SK-N-SH (cell line): ENCODE measurements around the gene SMYD1. TPM values are rescaled to one million over a fixed set of nuclear protein-coding genes. Genes with fewer than 3 reads are reported as not detected.

Source experiments
- CTCF ChIA-PET: fragments of 300-600, 350-600 bp; formaldehyde crosslinking; extraction: SDS; loops from one replicate; lab custom pipeline; 2021; lab: Yijun Ruan, JAX
- POLR2A ChIA-PET: fragments of 350-600 bp; sonication (Branson Sonifier 250); formaldehyde crosslinking; extraction: SDS; loops from one replicate; lab custom pipeline; 2020; ENCODE audit warnings: antibody characterized with exemption, inconsistent platforms; lab: Yijun Ruan, JAX
- DNase-seq: peaks from one replicate; pipeline ENCODE4 v3.0.0; 2012
- H2AFZ ChIP-seq: fragments of 200-600 bp; sonication (generic); 2 replicates; pipeline ENCODE4 v1.8.1; 2016; ENCODE audit warnings: antibody characterized with exemption, mild to moderate bottlenecking, low read depth
- H3F3A ChIP-seq: fragments of 200-600 bp; sonication (generic); replicated peaks from 2 replicates; pipeline ENCODE3; 2016; ENCODE audit warnings: antibody characterized with exemption, mild to moderate bottlenecking; ENCODE audit not compliant: insufficient read depth
- H3K27ac ChIP-seq, 2 experiments: fragments of 200-500 bp in 1 of 2; fragments of 200-600 bp in 1 of 2; sonication (Bioruptor generic) in 1 of 2; sonication (generic), shearing (Covaris generic) in 1 of 2; 2 replicates each; pipeline versions ENCODE4 v1.5.1 to v1.6.1; 2014 to 2016; ENCODE audit warnings: low read depth in 2 of 2, inconsistent platforms in 1 of 2, low read length in 1 of 2, mild to moderate bottlenecking in 1 of 2, mixed read lengths in 1 of 2
- H3K27me3 ChIP-seq: fragments of 200-600 bp; sonication (generic), shearing (Covaris generic); 2 replicates; pipeline ENCODE4 v1.6.1; 2016; ENCODE audit warnings: mixed run types; ENCODE audit not compliant: insufficient read depth
- H3K36me3 ChIP-seq, 2 experiments: fragments of 200-500 bp in 1 of 2; fragments of 200-600 bp in 1 of 2; sonication (Bioruptor generic) in 1 of 2; sonication (generic) in 1 of 2; replicated peaks in 1 of 2; 2 replicates each; pipeline versions ENCODE3 to v1.5.1; 2014 to 2016; ENCODE audit warnings: low read length in 1 of 2, mild to moderate bottlenecking in 1 of 2; ENCODE audit not compliant: insufficient read depth in 2 of 2, control insufficient read depth in 1 of 2
- H3K4me1 ChIP-seq, 2 experiments: fragments of 200-500 bp in 1 of 2; fragments of 200-600 bp in 1 of 2; sonication (Bioruptor generic) in 1 of 2; sonication (generic), shearing (Covaris generic) in 1 of 2; 2 replicates each; pipeline versions ENCODE4 v1.5.1 to v1.6.1; 2014 to 2016; ENCODE audit warnings: low read depth in 1 of 2, low read length in 1 of 2, mixed run types in 1 of 2; ENCODE audit not compliant: insufficient read depth in 2 of 2, control insufficient read depth in 1 of 2
- H3K4me2 ChIP-seq: fragments of 200-600 bp; sonication (generic), shearing (Covaris generic); 2 replicates; pipeline ENCODE4 v1.6.1; 2017; ENCODE audit warnings: mixed run types
- H3K4me3 ChIP-seq, 2 experiments: fragments of 200-500 bp in 1 of 2; fragments of 200-600 bp in 1 of 2; sonication (Bioruptor generic) in 1 of 2; sonication (generic), shearing (Covaris generic) in 1 of 2; 2 replicates each; pipeline versions ENCODE4 v1.5.1 to v1.8.1; 2014 to 2016; ENCODE audit warnings: low read depth in 2 of 2, inconsistent platforms in 1 of 2, low read length in 1 of 2, mild to moderate bottlenecking in 1 of 2, mixed read lengths in 1 of 2, moderate library complexity in 1 of 2
- H3K79me2 ChIP-seq: fragments of 200-600 bp; sonication (generic); 2 replicates; pipeline ENCODE4 v1.8.1; 2017; ENCODE audit warnings: mild to moderate bottlenecking; ENCODE audit not compliant: insufficient read depth
- H3K9ac ChIP-seq: fragments of 200-600 bp; sonication (generic); 2 replicates; pipeline ENCODE4 v1.6.1; 2017; ENCODE audit warnings: mixed run types
- H3K9me2 ChIP-seq: fragments of 200-600 bp; sonication (generic); 2 replicates; pipeline ENCODE4 v1.6.1; 2017; ENCODE audit warnings: mixed run types
- H3K9me3 ChIP-seq: fragments of 200-600 bp; sonication (generic); 2 replicates; pipeline ENCODE4 v1.6.1; 2017; ENCODE audit warnings: mixed run types, mild to moderate bottlenecking, moderate library complexity
- H4K20me1 ChIP-seq: fragments of 200-600 bp; sonication (generic); 2 replicates; pipeline ENCODE4 v1.6.1; 2017; ENCODE audit warnings: mild to moderate bottlenecking, mixed run types; ENCODE audit not compliant: insufficient read depth
- CHD2 ChIP-seq: fragments of 150-350 bp; IDR thresholded peaks from 2 replicates; pipeline ENCODE4 v1.6.1; 2018; ENCODE audit warnings: low read length; ENCODE audit not compliant: partially characterized antibody
- CTCF ChIP-seq: fragments of 200-600 bp; sonication (generic); IDR thresholded peaks from 2 replicates; pipeline ENCODE4 v1.6.1; 2017; ENCODE audit warnings: antibody characterized with exemption, mild to moderate bottlenecking, moderate library complexity
- ELF1 ChIP-seq: IDR thresholded peaks from 2 replicates; pipeline ENCODE4 v1.4.0; 2012
- EP300 ChIP-seq, 2 experiments: IDR thresholded peaks; 2 replicates each; pipeline versions ENCODE4 v1.4.0 to v1.6.1; 2012; ENCODE audit warnings: borderline replicate concordance in 1 of 2, low read depth in 1 of 2, low read length in 1 of 2
- GATA2 ChIP-seq: sonication (generic); formaldehyde crosslinking; IDR thresholded peaks from 2 replicates; pipeline ENCODE4 v1.5.0; 2020; ENCODE audit warnings: mild to moderate bottlenecking, missing genetic modification reagents
- NFIC ChIP-seq: IDR thresholded peaks from 2 replicates; pipeline ENCODE4 v1.4.0; 2012; ENCODE audit warnings: borderline replicate concordance
- NRF1 ChIP-seq: IDR thresholded peaks from 2 replicates; pipeline ENCODE4 v1.6.1; 2012; ENCODE audit warnings: low read depth, mild to moderate bottlenecking, low read length
- PBX3 ChIP-seq: IDR thresholded peaks from 2 replicates; pipeline ENCODE4; 2012
- POLR2AphosphoS5 ChIP-seq: IDR thresholded peaks from 2 replicates; pipeline ENCODE4 v1.6.1; 2012; ENCODE audit warnings: low read depth, low read length
- RFX5 ChIP-seq: IDR thresholded peaks from 2 replicates; pipeline ENCODE4 v1.6.1; 2012; ENCODE audit warnings: mild to moderate bottlenecking, improper control_type of control experiment, low read length
- RXRA ChIP-seq: IDR thresholded peaks from 2 replicates; pipeline ENCODE4 v1.4.0; 2012; ENCODE audit warnings: low read depth, mild to moderate bottlenecking, borderline replicate concordance
- SIN3A ChIP-seq: IDR thresholded peaks from 2 replicates; pipeline ENCODE4 v1.6.1; 2012; ENCODE audit warnings: low read depth, mild to moderate bottlenecking, low read length, moderate library complexity, borderline replicate concordance
- TAF1 ChIP-seq: IDR thresholded peaks from 2 replicates; pipeline ENCODE4 v1.6.1; 2012; ENCODE audit warnings: low read depth, mild to moderate bottlenecking, low read length, moderate library complexity, borderline replicate concordance
- TEAD4 ChIP-seq: IDR thresholded peaks from 2 replicates; pipeline ENCODE4 v1.4.0; 2012; ENCODE audit warnings: mild to moderate bottlenecking, borderline replicate concordance; ENCODE audit not compliant: insufficient read depth
- USF1 ChIP-seq: IDR thresholded peaks from 2 replicates; pipeline ENCODE4 v1.4.0; 2012; ENCODE audit warnings: low read depth, borderline replicate concordance
- YY1 ChIP-seq: IDR thresholded peaks from 2 replicates; pipeline ENCODE4 v1.4.0; 2012; ENCODE audit warnings: low read depth, mild to moderate bottlenecking
- ZBTB33 ChIP-seq: IDR thresholded peaks from 2 replicates; pipeline ENCODE4 v1.4.0; 2012; ENCODE audit warnings: low read depth, borderline replicate concordance
- WGBS: methylation state at CpG from one replicate; pipeline ENCODE4 v1.1.6; 2017; ENCODE audit warnings: low lambda C conversion rate; 5-methylcytosine and 5-hydroxymethylcytosine counted together
- polyA plus RNA-seq, 3 experiments: library from polyadenylated mRNA; depleted of rRNA; stranded (reverse); fragments of >200 nt; gene quantifications; 2 replicates each; pipeline ENCODE4 v1.2.3, GENCODE V29; 2012

The SMYD1 gene
- polyA plus RNA-seq, 1 of the 3 experiments (the other 2 are of a cell fraction): not detected

GRCh38 chr2:88159481-88159880 is 91.9 kb downstream of the SMYD1 start:
- H3K79me2 ChIP-seq: no peaks in the 10 kb centered on the region
- no peak for DNase-seq
- H3K4me2 ChIP-seq: no peak overlapping the region
- H3K36me3 ChIP-seq: no peaks in the 10 kb centered on the region
- H3F3A ChIP-seq: no peaks in the 10 kb centered on the region
- H2AFZ ChIP-seq: no peak overlapping the region
- H3K9me2 ChIP-seq: no peaks in the 10 kb centered on the region
- H3K27ac ChIP-seq: no peak overlapping the region
- ChIA-PET POLR2A (no interaction called here), CTCF (interaction anchor here (0.7 to 5.8 kb wide), 23 partner anchors 9 to 295 kb away, joined by 3 to 147 read pairs (median 5); partner anchors contain the start of genes RNU2-63P, SMYD1 and THNSL2)
- H3K9me3 ChIP-seq: no peaks in the 10 kb centered on the region
- no peak overlapping the region for H3K9ac ChIP-seq
- H4K20me1 ChIP-seq: no peaks in the 10 kb centered on the region
- WGBS: 41% methylated on average over 3 of the region's 3 CpGs
- H3K4me3 ChIP-seq: no peak overlapping the region
- no peaks in the 10 kb centered on the region for H3K4me1 ChIP-seq
- TF ChIP-seq RXRA (no peak), ELF1 (no peak), YY1 (no peak), RFX5 (no peak), CHD2 (no peak), EP300 (IDR thresholded peaks at IDR 0.05; ENCODE audit: borderline replicate concordance in 1 of 2, low read depth in 1 of 2, low read length in 1 of 2) (no peak), TEAD4 (no peak), NFIC (no peak), TAF1 (no peak), NRF1 (no peak), CTCF (no peak), ZBTB33 (no peak)
- H3K27me3 ChIP-seq: no peaks in the 10 kb centered on the region

- POLR2A ChIA-PET: no interaction called here
- TF ChIP-seq ZBTB33 (no peak), CHD2 (no peak), USF1 (no peak), GATA2 (no peak), POLR2AphosphoS5 (no peak), NFIC (no peak), SIN3A (no peak), YY1 (no peak), PBX3 (no peak), ELF1 (no peak), EP300 (IDR thresholded peaks at IDR 0.05; ENCODE audit: borderline replicate concordance in 1 of 2, low read depth in 1 of 2, low read length in 1 of 2) (peak in 1 of 2 experiments; percentile 19; a peak in 1 of 4 replicates)
Observed at GRCh38 chr2:88159955-88160415, 92.4 kb downstream of the SMYD1 start.

More at GRCh38 chr2:88159955-88160415, 92.4 kb downstream of the SMYD1 start:
- no peaks in the 10 kb centered on the region for H3K27me3 ChIP-seq
- no peaks in the 10 kb centered on the region for H3K4me1 ChIP-seq
- H3K4me2 ChIP-seq: no peak overlapping the region
- no peaks in the 10 kb centered on the region for H3K79me2 ChIP-seq
- peak; percentile 75 for DNase-seq
- H4K20me1 ChIP-seq: no peaks in the 10 kb centered on the region
- H3K4me3 ChIP-seq: peak overlapping the region in 1 of 2 experiments; percentile 21; a peak in 1 of 4 replicates
- 25% methylated on average over 5 of the region's 5 CpGs for WGBS
- no peaks in the 10 kb centered on the region for H3K9me2 ChIP-seq
- H3K27ac ChIP-seq: no peak overlapping the region
- CTCF ChIA-PET: interaction anchor here (0.6 to 5.8 kb wide), 29 partner anchors 9 to 343 kb away, joined by 3 to 147 read pairs (median 4); partner anchors contain the start of genes RNU2-63P, SMYD1 and THNSL2
- no peaks in the 10 kb centered on the region for H3K9me3 ChIP-seq
- H3F3A ChIP-seq: no peaks in the 10 kb centered on the region
- H2AFZ ChIP-seq: no peak overlapping the region
- no peaks in the 10 kb centered on the region for H3K36me3 ChIP-seq
- H3K9ac ChIP-seq: no peak overlapping the region
